ENCODE data around the gene MGAT5B.

MGAT5B gene

GRCh38 chr17:76995387-76996105 is 127.3 kb downstream of the MGAT5B start:
- no peaks in the 10 kb centered on the region for H3K36me3 Mint-ChIP-seq
- H3K27me3 Mint-ChIP-seq, result peaks cover 4% of the 10 kb centered on the region
- no peak overlapping the region for H3K27ac Mint-ChIP-seq
- no peak for DNase-seq (ENCODE audit: low spot score in 2 of 2)
- ATAC-seq (ENCODE audit: low read depth), result no peak
- no peak overlapping the region for H3K4me3 Mint-ChIP-seq
- H3K9me3 Mint-ChIP-seq, result no peaks in the 10 kb centered on the region
- H3K4me1 Mint-ChIP-seq, result peaks cover 10% of the 10 kb centered on the region

- no peaks in the 10 kb centered on the region for H3K36me3 Mint-ChIP-seq
- H3K4me3 Mint-ChIP-seq, result no peak overlapping the region
- H3K27ac Mint-ChIP-seq, result no peak overlapping the region
- ATAC-seq (ENCODE audit: low read depth) (no peak), DNase-seq (ENCODE audit: low spot score in 2 of 2) (no peak)
- no peaks in the 10 kb centered on the region for H3K9me3 Mint-ChIP-seq
- H3K27me3 Mint-ChIP-seq, result peaks cover 14% of the 10 kb centered on the region
- H3K4me1 Mint-ChIP-seq, result peaks cover 10% of the 10 kb centered on the region
Observed at GRCh38 chr17:76996741-76997694, 128.8 kb downstream of the MGAT5B start.

- Mint-ChIP-seq H3K36me3 (no peaks in the 10 kb centered on the region), H3K27ac (peak overlapping the region; percentile 12), H3K9me3 (no peaks in the 10 kb centered on the region), H3K4me1 (peaks cover 10% of the 10 kb centered on the region), H3K4me3 (peak overlapping the region; percentile 37), H3K27me3 (peaks cover 16% of the 10 kb centered on the region)
- ATAC-seq (ENCODE audit: low read depth) (peak; percentile 86), DNase-seq (ENCODE audit: low spot score in 2 of 2) (peak; percentile 4 to 28)
Observed at GRCh38 chr17:76997981-76998531, 129.9 kb downstream of the MGAT5B start.

- H3K27ac Mint-ChIP-seq, result no peak overlapping the region
- peaks cover 10% of the 10 kb centered on the region for H3K4me1 Mint-ChIP-seq
- ATAC-seq (ENCODE audit: low read depth) (no peak), DNase-seq (ENCODE audit: low spot score in 2 of 2) (no peak)
- no peaks in the 10 kb centered on the region for H3K9me3 Mint-ChIP-seq
- no peaks in the 10 kb centered on the region for H3K36me3 Mint-ChIP-seq
- no peak overlapping the region for H3K4me3 Mint-ChIP-seq
- H3K27me3 Mint-ChIP-seq, result peaks cover 16% of the 10 kb centered on the region
Observed at GRCh38 chr17:76998839-76999238, 130.6 kb downstream of the MGAT5B start.

All from memory B cell (primary cell).